Renal pelvis (tissue), 4 donors: ENCODE data around the gene ACOXL. TPM values are rescaled to one million over a fixed set of nuclear protein-coding genes. Genes with fewer than 3 reads are reported as not detected.

ENCODE experiments used
- DNase-seq: peaks from one replicate; pipeline ENCODE4 v3.0.0-alpha.2; 2013
- polyA plus RNA-seq, 3 donors: library from polyadenylated mRNA; unstranded; fragments of 120-200 nt; gene quantifications; one replicate each; pipeline ENCODE4 v1.2.1, GENCODE V29; 2013; ENCODE audit not compliant: insufficient read length in 3 of 3

ACOXL gene
- polyA plus RNA-seq, 3 donors = 0.65 to 0.99 (median 0.93) TPM

- no peak for DNase-seq
Observed at GRCh38 chr2:111111101-111111755, 378.9 kb downstream of the ACOXL start.

- no peak for DNase-seq
Observed at GRCh38 chr2:111113838-111114237, 381.5 kb downstream of the ACOXL start.

GRCh38 chr2:111116011-111116746 lies 383.8 kb downstream of the ACOXL start:
- DNase-seq = no peak

- peak; percentile 78 for DNase-seq
Observed at GRCh38 chr2:111116843-111117597, 384.6 kb downstream of the ACOXL start.

GRCh38 chr2:111117598-111118480 lies 385.5 kb downstream of the ACOXL start:
- peak; percentile 24 for DNase-seq

GRCh38 chr2:111118481-111118980 lies 386.2 kb downstream of the ACOXL start:
- DNase-seq = peak; percentile 8

GRCh38 chr2:111118981-111119821 lies 386.8 kb downstream of the ACOXL start:
- DNase-seq = peak; percentile 29

- DNase-seq = peak; percentile 4
Observed at GRCh38 chr2:111119822-111120252, 387.5 kb downstream of the ACOXL start.

GRCh38 chr2:111120253-111121027 lies 388.1 kb downstream of the ACOXL start, which contains the start of gene BCL2L11:
TSS of gene BCL2L11 (plus strand) at chr2:111120914. CDS start at chr2:111123746, 2,832 bp downstream.
- peak; percentile 88 for DNase-seq

- DNase-seq = peak; percentile 57
Observed at GRCh38 chr2:111121028-111121827, 388.9 kb downstream of the ACOXL start.

- peak; percentile 87 for DNase-seq
Observed at GRCh38 chr2:111121828-111122630, 389.7 kb downstream of the ACOXL start.

GRCh38 chr2:111122631-111123421 lies 390.5 kb downstream of the ACOXL start:
- DNase-seq = peak; percentile 66

GRCh38 chr2:111123751-111124150 lies 391.4 kb downstream of the ACOXL start:
- no peak for DNase-seq

GRCh38 chr2:111126581-111126980 lies 394.2 kb downstream of the ACOXL start:
- no peak for DNase-seq

- DNase-seq = no peak
Observed at GRCh38 chr2:111127351-111127750, 395.0 kb downstream of the ACOXL start.

- no peak for DNase-seq
Observed at GRCh38 chr2:111128096-111128495, 395.7 kb downstream of the ACOXL start.

GRCh38 chr2:111133603-111134002 lies 401.2 kb downstream of the ACOXL start:
- no peak for DNase-seq
